Duodenal mucosa (tissue), 2 donors: ENCODE measurements around the gene GHRL.

Experiments
- H3K27ac ChIP-seq: one replicate; pipeline ENCODE4 v1.7.0; 2013; ENCODE audit warnings: low read depth, low read length
- H3K27me3 ChIP-seq, 2 donors: one replicate each; pipeline ENCODE4 v1.7.0; 2013; ENCODE audit warnings: low read length in 2 of 2, control low read depth in 1 of 2; ENCODE audit not compliant: insufficient read depth in 2 of 2, control insufficient read depth in 1 of 2
- H3K36me3 ChIP-seq, 2 donors: one replicate each; pipeline ENCODE4 v1.7.0; 2013; ENCODE audit warnings: low read length in 2 of 2, control low read depth in 1 of 2; ENCODE audit not compliant: insufficient read depth in 2 of 2, control insufficient read depth in 1 of 2
- H3K4me1 ChIP-seq, 2 donors: one replicate each; pipeline ENCODE4 v1.7.0; 2013; ENCODE audit warnings: low read length in 2 of 2, control low read depth in 1 of 2; ENCODE audit not compliant: insufficient read depth in 2 of 2, control insufficient read depth in 1 of 2
- H3K4me3 ChIP-seq, 2 donors: one replicate each; pipeline ENCODE4 v1.7.0; 2013; ENCODE audit warnings: low read length in 2 of 2, low read depth in 1 of 2
- H3K9ac ChIP-seq, 2 donors: one replicate each; pipeline ENCODE4 v1.7.0; 2013; ENCODE audit warnings: low read length in 2 of 2, low read depth in 1 of 2
- H3K9me3 ChIP-seq, 2 donors: one replicate each; pipeline ENCODE4 v1.7.0; 2013; ENCODE audit warnings: low read length in 2 of 2, control low read depth in 1 of 2; ENCODE audit not compliant: control insufficient read depth in 1 of 2

GHRL gene

DNA sequence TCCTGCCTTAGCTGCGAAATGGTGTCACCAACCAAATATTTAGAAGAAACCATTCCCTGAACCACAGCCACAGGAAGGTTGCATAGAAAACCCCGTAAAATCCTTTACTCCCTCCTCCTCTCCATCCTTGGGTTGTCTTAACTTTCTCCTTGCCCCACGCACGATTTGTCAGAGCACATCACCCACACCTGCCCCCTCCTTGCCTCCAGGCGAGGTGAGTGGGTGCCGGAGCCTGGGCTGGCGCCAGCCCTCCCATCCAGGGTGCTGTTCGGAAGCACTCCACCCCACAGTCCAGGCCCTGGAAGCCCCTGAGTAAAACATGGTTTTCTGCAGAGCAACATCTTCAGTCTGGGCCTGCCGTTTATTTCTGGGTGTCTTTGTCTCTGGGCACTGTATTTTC lies 3.7 kb downstream of the GHRL start:
- Histone ChIP-seq H3K36me3 (peaks cover 7 to 33% of the 10 kb centered on the region in 2 donors), H3K27me3 (no peaks in the 10 kb centered on the region), H3K27ac (no peak overlapping the region), H3K4me3 (no peak overlapping the region), H3K9ac (no peak overlapping the region), H3K4me1 (no peaks in the 10 kb centered on the region), H3K9me3 (no peaks in the 10 kb centered on the region)

DNA sequence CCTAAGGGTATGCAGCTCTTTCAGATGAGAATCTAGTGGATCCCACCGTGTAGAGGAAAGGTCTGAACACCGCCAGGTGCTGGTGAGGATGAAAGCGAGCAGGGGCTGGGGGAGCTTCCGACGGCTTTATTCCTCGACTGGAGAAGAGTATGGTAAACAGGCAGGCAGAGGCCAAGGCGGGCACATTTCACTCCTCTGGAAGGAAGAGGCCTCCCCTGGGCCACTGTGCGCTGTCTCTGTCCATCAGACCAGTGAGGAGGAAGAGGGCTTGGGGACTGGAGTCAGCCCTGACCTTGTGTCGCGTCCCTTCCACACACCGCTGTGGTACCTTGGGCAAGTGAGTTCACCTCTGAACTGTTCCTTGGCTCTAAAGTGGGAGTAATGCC lies 4.2 kb downstream of the GHRL start:
- peaks cover 7 to 38% of the 10 kb centered on the region in 2 donors for H3K36me3 ChIP-seq
- H3K4me1 ChIP-seq: no peaks in the 10 kb centered on the region

DNA sequence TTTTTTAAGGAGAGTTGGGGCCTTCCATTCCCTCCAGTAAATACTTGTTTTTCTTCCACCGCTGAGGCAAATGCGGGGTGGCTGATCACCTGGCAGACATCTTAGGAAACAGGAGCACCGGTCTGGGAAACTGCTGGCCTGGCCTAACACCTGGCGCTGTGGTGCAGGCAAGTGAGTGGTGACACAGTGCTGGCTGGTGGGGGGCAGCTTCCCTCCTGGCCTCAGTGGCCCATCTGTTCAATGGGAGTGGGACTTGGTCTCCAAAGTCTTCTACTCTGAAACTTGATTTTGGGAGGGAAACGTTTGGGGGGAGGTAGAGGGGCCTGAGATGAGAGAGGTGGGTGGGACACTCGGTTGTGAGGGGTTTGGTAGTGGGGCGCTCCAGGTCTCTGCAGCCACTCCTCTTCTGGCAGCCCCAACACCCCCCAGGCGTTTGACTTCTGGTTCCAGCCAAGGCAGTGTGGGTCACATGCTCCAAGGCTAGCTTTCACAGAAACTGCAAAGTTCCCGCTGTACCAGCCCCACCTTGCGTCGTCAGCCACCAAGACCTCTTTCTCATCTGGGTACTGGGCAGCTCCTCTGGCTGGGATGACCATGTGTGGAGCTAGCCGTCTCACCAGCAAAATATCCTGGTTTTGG lies 4.7 kb downstream of the GHRL start:
- no peak overlapping the region for H3K9ac ChIP-seq
- H3K4me3 ChIP-seq: no peak overlapping the region
- no peaks in the 10 kb centered on the region for H3K9me3 ChIP-seq
- no peak overlapping the region for H3K27ac ChIP-seq
- H3K4me1 ChIP-seq: no peaks in the 10 kb centered on the region
- H3K27me3 ChIP-seq: no peaks in the 10 kb centered on the region
- H3K36me3 ChIP-seq: peaks cover 7 to 43% of the 10 kb centered on the region in 2 donors

More for the DNA sequence above, 4.2 kb downstream of the GHRL start:
- Histone ChIP-seq H3K9ac (no peak overlapping the region), H3K27me3 (no peaks in the 10 kb centered on the region), H3K27ac (no peak overlapping the region), H3K4me3 (no peak overlapping the region), H3K9me3 (no peaks in the 10 kb centered on the region)

DNA sequence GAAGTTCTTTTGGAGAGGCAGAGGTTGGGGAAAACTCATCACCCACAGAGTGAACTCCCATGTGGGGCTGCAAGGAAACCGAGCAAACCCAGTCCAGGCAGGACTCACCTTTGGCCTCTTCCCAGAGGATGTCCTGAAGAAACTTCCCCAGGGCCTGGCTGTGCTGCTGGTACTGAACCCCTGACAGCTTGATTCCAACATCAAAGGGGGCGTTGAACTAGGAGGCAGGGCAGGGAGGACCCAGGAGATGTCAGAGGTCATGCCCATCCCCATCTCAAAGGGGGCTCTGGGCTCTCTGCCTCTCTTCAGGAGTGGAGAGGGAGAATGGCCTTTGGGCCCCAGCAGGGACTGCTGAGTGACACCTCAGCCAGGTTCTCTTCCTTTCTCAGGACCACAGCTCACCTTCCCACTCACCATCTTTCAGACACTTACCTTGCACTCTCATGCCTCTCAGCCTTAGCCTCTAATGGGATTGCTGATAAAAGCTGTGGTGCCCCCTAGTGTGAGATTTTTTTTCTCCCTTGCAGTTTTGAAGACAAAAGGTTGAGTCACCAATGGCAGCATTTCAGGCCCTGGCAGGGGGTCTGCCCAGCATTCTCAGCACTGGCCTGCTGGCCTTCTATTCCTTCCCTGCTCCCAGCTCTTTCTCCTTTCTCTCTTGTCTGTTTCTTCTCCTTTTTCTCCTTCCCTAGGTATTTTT lies 6.0 kb downstream of the GHRL start:
- Histone ChIP-seq H3K27ac (no peak overlapping the region), H3K9ac (no peak overlapping the region), H3K27me3 (no peaks in the 10 kb centered on the region), H3K36me3 (peaks cover 12 to 52% of the 10 kb centered on the region in 2 donors), H3K9me3 (no peaks in the 10 kb centered on the region), H3K4me3 (no peak overlapping the region), H3K4me1 (no peaks in the 10 kb centered on the region)

DNA sequence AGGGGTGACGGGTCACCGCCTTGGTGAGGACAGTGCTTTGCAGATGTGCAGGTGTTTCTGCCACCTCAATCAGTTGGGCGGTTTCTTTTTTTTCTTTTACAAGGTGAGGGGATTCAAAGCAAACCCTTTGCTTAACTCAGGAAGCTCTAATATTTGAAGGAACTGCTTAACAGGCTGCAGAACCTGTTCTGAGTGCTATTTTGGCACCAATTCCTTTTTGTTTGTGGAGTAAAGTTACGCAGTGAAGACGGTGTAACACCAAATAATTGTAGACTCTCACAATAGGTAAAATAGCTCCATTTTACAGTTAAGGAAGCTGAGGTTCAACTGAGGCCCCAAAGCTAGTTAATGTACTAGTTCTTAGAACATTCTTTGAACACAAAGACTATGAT lies 6.6 kb downstream of the GHRL start:
- Histone ChIP-seq H3K4me3 (no peak overlapping the region), H3K9ac (no peak overlapping the region), H3K4me1 (no peaks in the 10 kb centered on the region), H3K27ac (no peak overlapping the region), H3K9me3 (no peaks in the 10 kb centered on the region), H3K36me3 (peaks cover 12 to 52% of the 10 kb centered on the region in 2 donors), H3K27me3 (no peaks in the 10 kb centered on the region)

DNA sequence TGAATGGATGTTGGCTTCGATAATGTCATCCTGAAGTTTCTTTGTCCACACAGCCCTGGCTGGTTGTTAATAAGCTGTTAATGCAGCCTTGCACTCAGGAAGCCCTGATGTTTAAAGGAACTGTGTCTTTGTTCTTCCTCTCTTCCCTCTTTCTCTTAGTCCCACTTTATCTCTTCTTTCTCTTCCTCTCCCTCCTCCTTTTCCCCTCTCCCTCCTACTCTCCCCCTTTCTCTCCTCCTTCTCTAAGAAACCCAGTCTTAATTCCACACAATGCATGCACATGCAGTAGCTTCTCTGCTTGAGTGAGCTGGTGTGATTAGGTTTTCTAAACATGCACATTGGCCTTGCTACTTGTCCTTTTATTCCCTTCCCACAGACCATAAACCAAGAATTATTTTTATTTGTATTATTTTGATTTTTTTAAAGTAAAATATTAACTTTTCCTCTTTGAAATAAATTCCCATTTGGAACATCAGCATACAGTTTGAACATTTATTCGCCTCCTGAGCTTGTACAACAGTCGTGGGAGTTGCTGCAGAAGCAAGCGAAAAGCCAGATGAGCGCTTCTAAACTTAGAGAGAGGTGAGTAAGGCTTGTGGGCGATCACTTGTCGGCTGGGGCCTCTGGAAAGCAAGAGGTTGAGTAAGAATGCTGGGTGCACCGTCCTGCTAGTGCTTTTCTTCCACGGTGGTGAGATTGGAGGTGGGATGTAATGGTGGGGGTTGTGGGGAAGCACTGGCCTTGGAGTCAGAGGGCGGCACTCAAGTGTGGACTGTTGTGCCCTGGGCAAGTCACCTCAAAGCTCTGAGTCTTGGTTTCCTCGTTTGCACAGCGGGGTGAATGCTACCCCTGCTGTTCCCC lies 7.2 kb downstream of the GHRL start:
- no peaks in the 10 kb centered on the region for H3K4me1 ChIP-seq
- no peaks in the 10 kb centered on the region for H3K27me3 ChIP-seq
- H3K9me3 ChIP-seq: no peaks in the 10 kb centered on the region
- no peak overlapping the region for H3K9ac ChIP-seq
- H3K36me3 ChIP-seq: peaks cover 17 to 58% of the 10 kb centered on the region in 2 donors
- no peak overlapping the region for H3K4me3 ChIP-seq
- no peak overlapping the region for H3K27ac ChIP-seq

DNA sequence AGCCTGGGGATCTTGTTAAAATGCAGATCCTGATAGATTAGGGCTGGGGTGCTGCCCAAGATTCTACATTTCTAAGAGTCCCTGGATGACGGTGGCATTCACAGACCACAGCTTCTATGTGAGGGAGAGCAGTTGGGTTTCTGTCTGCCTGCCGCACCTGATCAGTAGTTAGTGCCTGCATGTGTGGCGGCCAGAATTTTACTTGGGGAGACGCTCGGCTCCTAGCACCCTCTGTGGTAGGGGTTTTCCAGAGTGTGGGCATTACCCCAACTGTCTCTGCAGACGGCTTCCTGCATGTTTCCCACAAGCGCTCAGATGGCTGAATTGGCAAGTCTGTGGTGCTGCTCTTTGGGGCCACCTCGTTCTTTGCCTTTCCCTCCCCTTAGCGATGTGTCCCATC lies 8.3 kb downstream of the GHRL start:
- no peak overlapping the region for H3K4me3 ChIP-seq
- no peak overlapping the region for H3K27ac ChIP-seq
- no peaks in the 10 kb centered on the region for H3K9me3 ChIP-seq
- H3K36me3 ChIP-seq: peaks cover 22 to 68% of the 10 kb centered on the region in 2 donors
- no peaks in the 10 kb centered on the region for H3K4me1 ChIP-seq
- no peaks in the 10 kb centered on the region for H3K27me3 ChIP-seq
- H3K9ac ChIP-seq: no peak overlapping the region

DNA sequence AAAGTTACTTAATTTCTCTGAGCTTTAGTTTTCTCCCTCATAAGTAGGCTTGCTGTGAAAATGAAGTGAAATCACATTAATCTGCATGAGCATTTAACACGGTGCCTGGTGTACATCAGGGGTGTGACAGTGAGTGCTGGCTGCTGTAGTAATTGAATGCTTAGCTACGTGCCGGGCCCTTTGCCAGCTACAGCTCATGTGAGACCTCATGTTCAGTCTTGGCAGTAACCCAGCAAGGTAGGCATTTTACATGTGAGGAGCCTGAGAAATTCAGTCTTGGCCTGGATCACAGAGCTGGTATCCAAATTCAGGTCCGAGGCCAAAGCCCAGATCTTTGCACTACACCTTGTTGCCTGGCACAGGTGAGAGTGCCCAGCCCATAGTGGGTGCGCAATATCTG lies 9.1 kb downstream of the GHRL start:
- Histone ChIP-seq H3K27me3 (no peaks in the 10 kb centered on the region), H3K9me3 (no peaks in the 10 kb centered on the region), H3K36me3 (peaks cover 22 to 70% of the 10 kb centered on the region in 2 donors), H3K27ac (no peak overlapping the region), H3K4me3 (no peak overlapping the region), H3K4me1 (no peaks in the 10 kb centered on the region), H3K9ac (no peak overlapping the region)

DNA sequence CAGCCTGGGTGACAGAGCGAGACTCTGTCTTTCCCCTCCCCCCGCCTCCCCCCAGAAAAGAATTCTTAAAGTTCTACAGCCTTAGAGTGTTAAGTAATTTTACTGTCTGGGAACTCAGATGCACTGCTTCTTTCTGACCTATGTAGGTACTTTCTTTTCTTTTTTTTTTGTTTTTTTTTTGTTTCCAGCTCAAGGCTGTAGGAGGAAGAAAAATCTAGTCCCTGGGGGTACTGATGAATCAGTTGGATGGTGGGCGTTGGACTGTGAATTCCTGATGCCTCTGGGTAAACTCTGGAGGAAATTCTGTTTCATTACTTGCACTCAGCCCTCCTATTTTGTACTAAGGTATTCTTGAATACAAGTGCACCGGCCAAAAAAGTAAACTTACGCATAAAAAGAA lies 10.8 kb downstream of the GHRL start:
- H3K9ac ChIP-seq: no peak overlapping the region
- H3K9me3 ChIP-seq: no peaks in the 10 kb centered on the region
- H3K27me3 ChIP-seq: no peaks in the 10 kb centered on the region
- no peak overlapping the region for H3K4me3 ChIP-seq
- H3K27ac ChIP-seq: no peak overlapping the region
- H3K36me3 ChIP-seq: peaks cover 27 to 71% of the 10 kb centered on the region in 2 donors
- no peaks in the 10 kb centered on the region for H3K4me1 ChIP-seq

DNA sequence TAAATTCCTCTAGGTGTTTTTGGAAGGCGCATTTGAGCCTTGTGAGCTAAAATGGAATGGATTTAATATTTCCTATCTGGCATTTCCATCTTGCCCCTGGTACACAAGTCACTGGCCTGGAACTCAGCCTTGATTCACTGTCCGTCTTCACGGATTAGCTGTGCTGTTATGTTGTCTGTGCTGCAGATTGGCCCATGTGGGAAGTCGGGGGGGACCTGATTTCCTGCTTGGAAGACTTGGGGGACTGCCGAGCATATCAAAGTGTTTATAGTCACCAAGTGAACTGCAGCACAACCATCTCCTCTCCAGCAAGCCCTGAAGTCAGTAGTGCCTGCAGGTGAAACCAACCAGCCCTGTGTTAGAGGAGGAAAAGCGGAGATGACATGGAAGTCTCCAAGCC lies 12.2 kb downstream of the GHRL start:
- Histone ChIP-seq H3K9ac (no peak overlapping the region), H3K9me3 (no peaks in the 10 kb centered on the region), H3K36me3 (peaks cover 35 to 70% of the 10 kb centered on the region in 2 donors), H3K4me1 (no peaks in the 10 kb centered on the region), H3K4me3 (no peak overlapping the region), H3K27me3 (no peaks in the 10 kb centered on the region), H3K27ac (no peak overlapping the region)
